ENCODE results near the gene GRAMD4. TPM values are rescaled to one million over a fixed set of nuclear protein-coding genes. Genes with fewer than 3 reads are reported as not detected.

The GRAMD4 gene
- total RNA-seq, 1 experiment from 2014 or later = 25.3 TPM

GRCh38 chr22:46727813-46728364 is 107.7 kb downstream of the GRAMD4 start:
- POLR2A ChIA-PET (ENCODE audit: unreplicated experiment) = no interaction called here
- H3K4me3 ChIP-seq (ENCODE audit: low read length) = no peak overlapping the region
- DNase-seq (no peak), ATAC-seq (no peak)
- no peaks in the 10 kb centered on the region for H3K4me1 ChIP-seq (ENCODE audit: insufficient read depth, low read length)
- no peaks in the 10 kb centered on the region for H3K36me3 ChIP-seq (ENCODE audit: low read depth, low read length)
- no TSS peak for BruUV-seq (replicated peaks)
- H3K9me3 ChIP-seq (ENCODE audit: low read length) = no peaks in the 10 kb centered on the region
- H3K27me3 ChIP-seq (ENCODE audit: low read length) = no peaks in the 10 kb centered on the region
- H2AFZ ChIP-seq (ENCODE audit: low read length) = no peak overlapping the region
- TF ChIP-seq EZH2 (IDR thresholded peaks at IDR 0.05; ENCODE audit: low read length, unreplicated experiment) (no peak), EZH2phosphoT487 (IDR thresholded peaks at IDR 0.05; ENCODE audit: borderline replicate concordance, low read length) (no peak), CTCF (conservative IDR thresholded peaks at IDR 0.05; ENCODE audit: low read depth, low read length) (no peak)
- H3F3A ChIP-seq (ENCODE audit: low read length, unreplicated experiment) = no peaks in the 10 kb centered on the region
- H3K27ac ChIP-seq (ENCODE audit: low read length) = no peak overlapping the region
- intact Hi-C loops (cut with micrococcal nuclease) = no loop called here
- no peak overlapping the region for H3K4me2 ChIP-seq (ENCODE audit: low read length)
- no peaks in the 10 kb centered on the region for H3K9me2 ChIP-seq (replicated peaks; ENCODE audit: low read length)
- no peak overlapping the region for H3K9ac ChIP-seq (ENCODE audit: low read length)
- H4K20me1 ChIP-seq (ENCODE audit: low read length) = no peaks in the 10 kb centered on the region
- CTCF ChIA-PET = no interaction called here
- H3K79me2 ChIP-seq (ENCODE audit: low read length) = no peaks in the 10 kb centered on the region

DNA sequence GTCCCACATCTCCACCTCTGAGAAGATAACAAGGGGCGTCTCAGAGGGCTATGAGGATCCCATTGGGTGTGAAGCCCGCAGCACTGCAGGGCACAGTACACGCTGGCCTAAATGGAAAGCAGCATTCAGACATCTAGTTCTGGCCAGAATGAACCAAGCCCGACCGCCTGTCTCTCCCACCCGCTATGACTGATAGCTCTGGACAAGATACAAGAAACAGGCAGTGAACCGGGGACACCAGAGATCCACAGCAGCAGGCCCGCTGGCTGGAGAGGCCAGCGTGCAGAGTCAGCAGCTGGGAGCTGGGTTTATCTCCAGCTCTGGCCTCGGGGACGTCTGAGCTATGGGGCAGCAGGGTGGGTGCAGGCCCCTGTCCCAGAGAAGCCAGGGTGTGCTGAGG is 108.3 kb downstream of the GRAMD4 start:
- DNase-seq = no peak
- Histone ChIP-seq H3K9me3 (ENCODE audit: low read length) (no peaks in the 10 kb centered on the region), H3K27ac (ENCODE audit: low read length) (no peak overlapping the region), H3K9me2 (replicated peaks; ENCODE audit: low read length) (no peaks in the 10 kb centered on the region), H3K27me3 (ENCODE audit: low read length) (no peaks in the 10 kb centered on the region), H4K20me1 (ENCODE audit: low read length) (no peaks in the 10 kb centered on the region), H3K9ac (ENCODE audit: low read length) (no peak overlapping the region), H3K36me3 (ENCODE audit: low read depth, low read length) (no peaks in the 10 kb centered on the region), H3F3A (ENCODE audit: low read length, unreplicated experiment) (no peaks in the 10 kb centered on the region), H3K4me1 (ENCODE audit: insufficient read depth, low read length) (no peaks in the 10 kb centered on the region), H3K79me2 (ENCODE audit: low read length) (no peaks in the 10 kb centered on the region), H3K4me3 (ENCODE audit: low read length) (no peak overlapping the region), H2AFZ (ENCODE audit: low read length) (no peak overlapping the region), H3K4me2 (ENCODE audit: low read length) (no peak overlapping the region)
- no TSS peak for BruUV-seq (replicated peaks)
- TF ChIP-seq EZH2phosphoT487 (IDR thresholded peaks at IDR 0.05; ENCODE audit: borderline replicate concordance, low read length) = no peak
- no peak for TF ChIP-seq CTCF (conservative IDR thresholded peaks at IDR 0.05; ENCODE audit: low read depth, low read length)
- no peak for TF ChIP-seq EZH2 (IDR thresholded peaks at IDR 0.05; ENCODE audit: low read length, unreplicated experiment)
- POLR2A ChIA-PET (ENCODE audit: unreplicated experiment) = no interaction called here
- no peak for ATAC-seq
- intact Hi-C loops (cut with micrococcal nuclease) = no loop called here
- CTCF ChIA-PET = no interaction called here

Other genes with a start within 250 kb of the GRAMD4 start
- 14.2 and 19.3 TPM in 2 replicates for gene CELSR1, start 82.8 kb upstream of the GRAMD4 start, total RNA-seq (2014; rRNA removed)
- gene CERK, start 117.9 kb downstream of the GRAMD4 start, total RNA-seq (2014; rRNA removed) = 21.6 and 24.1 TPM in 2 replicates
- 12.2 and 14.3 TPM in 2 replicates for gene TBC1D22A, start 142.3 kb downstream of the GRAMD4 start, total RNA-seq (2014; rRNA removed)